Measurements from ENCODE around the gene CBX1. TPM values are rescaled to one million over a fixed set of nuclear protein-coding genes. Genes with fewer than 3 reads are reported as not detected.
"Not testable (repeated sequence)": the region's sequence is repeated elsewhere in the genome, so short reads cannot be mapped to it uniquely, and the experiment has no call there.

Gene CBX1
- total and polyA plus RNA-seq, 7 donors: 26.6 to 69.6 (median 34.8) TPM

DNA sequence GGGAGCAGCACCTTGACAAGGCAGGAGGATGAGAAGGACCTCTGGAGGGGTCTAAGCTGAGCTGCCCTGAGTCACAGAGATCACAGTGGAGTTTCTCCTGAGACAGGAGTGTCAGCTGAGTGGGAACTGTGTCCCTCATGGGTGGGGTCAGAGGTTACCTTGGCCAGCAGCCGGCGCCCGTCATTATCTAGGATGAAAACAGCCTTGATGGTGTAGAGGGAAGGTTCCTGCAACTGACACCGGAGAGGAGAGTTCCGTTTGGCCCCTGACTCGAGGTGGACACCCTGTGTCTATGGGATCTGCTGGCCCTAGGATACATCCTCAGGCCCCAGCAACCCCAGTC lies 64.6 kb downstream of the CBX1 start:
- DNase-seq: no peak
- H3K4me3 ChIP-seq: peak overlapping the region; percentile 88
- no peaks in the 10 kb centered on the region for H3K27me3 ChIP-seq (ENCODE audit: insufficient read depth in 3 of 3, low read length in 2 of 3)
- ATAC-seq: peak in 1 of 4 donors; percentile 10
- 33 to 62% (median 37%) methylated on average over 6 of the region's 6 CpGs for WGBS, 3 donors
- intact Hi-C loops (cut with DNase I): no loop called here
- peak overlapping the region; percentile 90 for H3K27ac ChIP-seq
- H3K9me3 ChIP-seq: no peaks in the 10 kb centered on the region
- peaks cover 15% of the 10 kb centered on the region for H3K4me1 ChIP-seq
- TF ChIP-seq, protein P1, sequence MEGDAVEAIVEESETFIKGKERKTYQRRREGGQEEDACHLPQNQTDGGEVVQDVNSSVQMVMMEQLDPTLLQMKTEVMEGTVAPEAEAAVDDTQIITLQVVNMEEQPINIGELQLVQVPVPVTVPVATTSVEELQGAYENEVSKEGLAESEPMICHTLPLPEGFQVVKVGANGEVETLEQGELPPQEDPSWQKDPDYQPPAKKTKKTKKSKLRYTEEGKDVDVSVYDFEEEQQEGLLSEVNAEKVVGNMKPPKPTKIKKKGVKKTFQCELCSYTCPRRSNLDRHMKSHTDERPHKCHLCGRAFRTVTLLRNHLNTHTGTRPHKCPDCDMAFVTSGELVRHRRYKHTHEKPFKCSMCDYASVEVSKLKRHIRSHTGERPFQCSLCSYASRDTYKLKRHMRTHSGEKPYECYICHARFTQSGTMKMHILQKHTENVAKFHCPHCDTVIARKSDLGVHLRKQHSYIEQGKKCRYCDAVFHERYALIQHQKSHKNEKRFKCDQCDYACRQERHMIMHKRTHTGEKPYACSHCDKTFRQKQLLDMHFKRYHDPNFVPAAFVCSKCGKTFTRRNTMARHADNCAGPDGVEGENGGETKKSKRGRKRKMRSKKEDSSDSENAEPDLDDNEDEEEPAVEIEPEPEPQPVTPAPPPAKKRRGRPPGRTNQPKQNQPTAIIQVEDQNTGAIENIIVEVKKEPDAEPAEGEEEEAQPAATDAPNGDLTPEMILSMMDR (IDR thresholded peaks at IDR 0.05): no peak
- H3K36me3 ChIP-seq (ENCODE audit: insufficient read depth in 1 of 2, low read depth in 1 of 2): peaks cover 0 to 17% of the 10 kb centered on the region in 2 donors

DNA sequence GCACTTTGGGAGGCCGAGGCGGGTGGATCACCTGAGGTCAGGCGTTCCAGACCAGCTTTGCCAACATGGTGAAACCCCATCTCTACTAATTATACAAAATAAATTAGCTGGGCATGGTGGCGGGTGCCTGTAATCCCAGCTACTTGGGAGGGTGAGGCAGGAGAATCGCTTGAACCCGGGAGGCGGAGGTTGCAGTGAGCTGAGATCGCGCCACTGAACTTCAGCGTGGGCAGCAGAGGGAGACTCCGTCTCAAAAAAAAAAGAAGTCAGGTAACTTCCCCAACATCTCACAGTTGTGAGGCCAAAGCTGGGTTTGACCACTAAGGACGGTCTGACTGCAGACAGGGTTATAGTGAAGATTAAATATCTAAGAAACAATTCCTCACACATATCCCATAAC lies 66.5 kb downstream of the CBX1 start:
- H3K9me3 ChIP-seq; DNase-seq; intact Hi-C loops (cut with DNase I); H3K4me3 ChIP-seq; H3K27me3 ChIP-seq (ENCODE audit: insufficient read depth in 3 of 3, low read length in 2 of 3); ATAC-seq; H3K27ac ChIP-seq: not testable (repeated sequence)
- H3K36me3 ChIP-seq (ENCODE audit: insufficient read depth in 1 of 2, low read depth in 1 of 2): peaks cover 0 to 20% of the 10 kb centered on the region in 2 donors
- 82 to 91% (median 88%) methylated on average over 12 of the region's 12 CpGs for WGBS, 3 donors
- H3K4me1 ChIP-seq: peaks cover 15% of the 10 kb centered on the region

DNA sequence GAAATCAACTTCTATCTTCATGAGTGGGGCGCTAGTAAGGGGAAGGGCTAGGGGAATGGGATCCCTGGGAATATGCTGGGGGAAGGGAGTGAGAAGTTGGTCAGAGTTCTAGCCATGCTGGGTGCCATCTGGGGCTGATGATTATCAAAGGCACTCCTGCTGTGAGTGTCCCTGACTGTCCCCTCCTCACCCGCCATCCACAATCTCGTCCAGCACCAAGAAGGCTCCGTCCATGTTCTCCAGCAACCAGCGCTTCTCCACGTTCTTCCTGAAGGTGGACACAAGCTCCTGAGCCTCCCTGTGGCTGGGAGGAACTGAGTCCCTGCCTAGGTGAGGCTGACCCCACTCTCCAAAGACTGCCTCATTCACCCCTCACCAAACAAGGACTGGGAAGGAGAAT lies 69.3 kb downstream of the CBX1 start:
- intact Hi-C loops (cut with DNase I): no loop called here

DNA sequence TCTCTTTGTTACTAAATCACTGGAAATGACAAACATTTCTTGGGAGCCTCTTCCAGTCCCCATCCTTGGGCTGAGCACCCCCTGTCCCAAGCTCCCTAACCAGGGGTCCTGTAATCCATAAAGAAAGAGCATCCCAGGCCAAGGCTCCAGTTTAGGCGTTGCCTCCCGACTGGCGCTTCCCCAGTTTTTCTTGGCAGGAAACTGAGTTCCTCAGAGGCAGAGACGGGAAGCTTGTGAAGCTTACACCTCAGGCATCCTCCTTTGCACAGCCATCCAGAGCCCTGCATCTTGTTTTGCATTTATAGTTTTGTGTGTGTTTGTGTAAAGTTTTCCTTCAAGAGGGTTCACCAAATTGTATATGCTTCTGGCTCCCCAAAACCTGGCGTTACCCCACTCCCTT lies 70.7 kb downstream of the CBX1 start:
- Histone ChIP-seq H3K27me3 (ENCODE audit: insufficient read depth in 3 of 3, low read length in 2 of 3) (no peaks in the 10 kb centered on the region), H3K4me1 (peaks cover 19% of the 10 kb centered on the region), H3K36me3 (ENCODE audit: insufficient read depth in 1 of 2, low read depth in 1 of 2) (peaks cover 0 to 20% of the 10 kb centered on the region in 2 donors), H3K4me3 (no peak overlapping the region), H3K27ac (no peak overlapping the region), H3K9me3 (no peaks in the 10 kb centered on the region)
- TF ChIP-seq, protein P1 (IDR thresholded peaks at IDR 0.05): no peak
- intact Hi-C loops (cut with DNase I): no loop called here
- no peak for ATAC-seq
- no peak for DNase-seq
- WGBS, 3 donors: 33 to 38% (median 34%) methylated on average over 5 of the region's 5 CpGs

More for the DNA sequence above, 69.3 kb downstream of the CBX1 start:
- WGBS, 3 donors: 89 to 92% (median 91%) methylated on average over 6 of the region's 6 CpGs
- ATAC-seq: no peak
- H3K4me1 ChIP-seq: peaks cover 12% of the 10 kb centered on the region
- no peak overlapping the region for H3K27ac ChIP-seq
- peaks cover 0 to 20% of the 10 kb centered on the region in 2 donors for H3K36me3 ChIP-seq (ENCODE audit: insufficient read depth in 1 of 2, low read depth in 1 of 2)
- DNase-seq: no peak
- H3K27me3 ChIP-seq (ENCODE audit: insufficient read depth in 3 of 3, low read length in 2 of 3): no peaks in the 10 kb centered on the region
- TF ChIP-seq, protein P1 (IDR thresholded peaks at IDR 0.05): no peak
- no peaks in the 10 kb centered on the region for H3K9me3 ChIP-seq
- H3K4me3 ChIP-seq: no peak overlapping the region

DNA sequence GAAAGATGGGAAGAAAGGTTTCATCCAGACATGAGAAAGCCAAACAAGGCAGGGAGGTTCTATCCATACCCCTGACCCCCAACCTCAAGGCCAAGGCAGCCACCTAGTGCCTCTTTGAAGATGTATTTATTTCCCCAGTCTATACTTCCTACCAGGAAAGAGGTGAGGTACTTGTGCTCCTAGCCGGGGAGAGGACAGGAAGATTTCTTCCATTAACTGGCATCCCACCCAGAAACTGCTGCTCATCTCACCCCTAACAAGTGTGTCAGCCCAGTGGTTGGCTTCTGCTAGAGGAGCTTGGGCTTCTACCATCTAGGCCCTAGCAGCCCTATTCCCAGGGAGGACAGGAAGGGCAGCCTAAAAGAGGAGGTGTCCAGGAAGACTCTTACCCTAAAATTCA lies 72.5 kb downstream of the CBX1 start:
- H3K9me3 ChIP-seq: no peaks in the 10 kb centered on the region
- peaks cover 30% of the 10 kb centered on the region for H3K4me1 ChIP-seq
- intact Hi-C loops (cut with DNase I): loop anchor here in 1 of 2 donors (10.0 kb wide), 1 partner anchor 566 kb away; the partner anchor contains the start of genes HOXB3 and HOXB5
- H3K36me3 ChIP-seq (ENCODE audit: insufficient read depth in 1 of 2, low read depth in 1 of 2): peaks cover 0 to 20% of the 10 kb centered on the region in 2 donors
- WGBS, 3 donors: 75 to 77% (median 75%) methylated on average over 1 of the region's 1 CpG
- TF ChIP-seq, protein P1 (IDR thresholded peaks at IDR 0.05): no peak
- no peak overlapping the region for H3K4me3 ChIP-seq
- DNase-seq: no peak
- no peaks in the 10 kb centered on the region for H3K27me3 ChIP-seq (ENCODE audit: insufficient read depth in 3 of 3, low read length in 2 of 3)
- ATAC-seq: no peak
- H3K27ac ChIP-seq: no peak overlapping the region

Measured in psoas muscle (tissue), 8 donors.